ENCODE measurements around the gene SMG9.

SMG9 gene

GRCh38 chr19:43692877-43693276 lies 61.9 kb downstream of the SMG9 start:
- no peak overlapping the region for H3K4me3 ChIP-seq (ENCODE audit: low read depth, low read length)
- no peak for DNase-seq (ENCODE audit: low read depth)
- TF ChIP-seq, protein P1, sequence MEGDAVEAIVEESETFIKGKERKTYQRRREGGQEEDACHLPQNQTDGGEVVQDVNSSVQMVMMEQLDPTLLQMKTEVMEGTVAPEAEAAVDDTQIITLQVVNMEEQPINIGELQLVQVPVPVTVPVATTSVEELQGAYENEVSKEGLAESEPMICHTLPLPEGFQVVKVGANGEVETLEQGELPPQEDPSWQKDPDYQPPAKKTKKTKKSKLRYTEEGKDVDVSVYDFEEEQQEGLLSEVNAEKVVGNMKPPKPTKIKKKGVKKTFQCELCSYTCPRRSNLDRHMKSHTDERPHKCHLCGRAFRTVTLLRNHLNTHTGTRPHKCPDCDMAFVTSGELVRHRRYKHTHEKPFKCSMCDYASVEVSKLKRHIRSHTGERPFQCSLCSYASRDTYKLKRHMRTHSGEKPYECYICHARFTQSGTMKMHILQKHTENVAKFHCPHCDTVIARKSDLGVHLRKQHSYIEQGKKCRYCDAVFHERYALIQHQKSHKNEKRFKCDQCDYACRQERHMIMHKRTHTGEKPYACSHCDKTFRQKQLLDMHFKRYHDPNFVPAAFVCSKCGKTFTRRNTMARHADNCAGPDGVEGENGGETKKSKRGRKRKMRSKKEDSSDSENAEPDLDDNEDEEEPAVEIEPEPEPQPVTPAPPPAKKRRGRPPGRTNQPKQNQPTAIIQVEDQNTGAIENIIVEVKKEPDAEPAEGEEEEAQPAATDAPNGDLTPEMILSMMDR (IDR thresholded peaks at IDR 0.05; ENCODE audit: low read depth, low read length, missing control alignments) = no peak
- in situ Hi-C loops (cut with HindIII; ENCODE audit: low sequenced_read_pairs) = no loop called here

GRCh38 chr19:43692385-43692784 lies 62.4 kb downstream of the SMG9 start:
- DNase-seq (ENCODE audit: low read depth) = no peak
- TF ChIP-seq, protein P1 (IDR thresholded peaks at IDR 0.05; ENCODE audit: low read depth, low read length, missing control alignments) = no peak
- no peak overlapping the region for H3K4me3 ChIP-seq (ENCODE audit: low read depth, low read length)
- in situ Hi-C loops (cut with HindIII; ENCODE audit: low sequenced_read_pairs) = no loop called here

DNA sequence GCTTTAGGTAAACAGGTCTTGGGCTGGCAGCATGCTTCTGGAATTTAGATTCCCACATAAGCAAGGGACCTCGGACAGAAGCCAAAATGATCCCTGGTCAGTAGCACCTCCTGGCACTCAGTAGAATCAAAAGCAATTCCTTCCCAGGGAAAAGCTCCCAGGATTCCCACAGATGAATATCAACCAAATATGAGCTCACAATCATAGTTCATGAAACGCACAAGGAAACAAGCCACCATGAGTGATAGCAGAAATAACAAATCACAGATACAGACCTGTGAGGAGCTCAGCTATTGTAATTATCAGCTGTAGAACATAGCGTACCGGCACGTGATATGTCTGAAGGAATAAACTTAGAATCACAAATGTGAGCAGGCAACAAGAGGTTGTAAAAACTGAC lies 63.0 kb downstream of the SMG9 start:
- DNase-seq (ENCODE audit: low read depth) = no peak
- H3K4me3 ChIP-seq (ENCODE audit: low read depth, low read length) = no peak overlapping the region
- TF ChIP-seq, protein P1 (IDR thresholded peaks at IDR 0.05; ENCODE audit: low read depth, low read length, missing control alignments) = no peak
- in situ Hi-C loops (cut with HindIII; ENCODE audit: low sequenced_read_pairs) = no loop called here

GRCh38 chr19:43690890-43691289 lies 63.9 kb downstream of the SMG9 start:
- in situ Hi-C loops (cut with HindIII; ENCODE audit: low sequenced_read_pairs) = no loop called here
- TF ChIP-seq, protein P1 (IDR thresholded peaks at IDR 0.05; ENCODE audit: low read depth, low read length, missing control alignments) = no peak
- no peak overlapping the region for H3K4me3 ChIP-seq (ENCODE audit: low read depth, low read length)
- no peak for DNase-seq (ENCODE audit: low read depth)

DNA sequence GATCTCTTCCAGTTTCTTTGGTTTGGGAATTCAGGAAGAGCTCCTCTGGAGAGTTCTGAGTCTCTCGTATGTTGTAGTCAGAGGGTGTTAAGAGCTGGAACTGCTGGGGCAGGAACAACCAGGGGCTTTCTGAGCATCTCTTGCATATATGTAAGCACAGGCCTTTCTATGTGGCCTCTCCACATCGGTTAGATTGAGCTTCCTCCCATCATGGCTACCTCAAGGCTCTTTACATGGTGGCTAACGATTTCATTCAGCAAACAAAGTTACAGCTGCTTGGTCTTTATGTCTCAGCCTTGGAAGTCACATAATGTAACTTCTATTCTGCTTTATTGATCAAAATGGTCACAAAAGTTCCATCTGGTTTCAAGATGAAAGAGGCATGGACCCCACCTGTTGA lies 64.3 kb downstream of the SMG9 start:
- TF ChIP-seq, protein P1 (IDR thresholded peaks at IDR 0.05; ENCODE audit: low read depth, low read length, missing control alignments) = no peak
- no peak for DNase-seq (ENCODE audit: low read depth)
- no peak overlapping the region for H3K4me3 ChIP-seq (ENCODE audit: low read depth, low read length)
- in situ Hi-C loops (cut with HindIII; ENCODE audit: low sequenced_read_pairs) = no loop called here

GRCh38 chr19:43688059-43688701 lies 66.6 kb downstream of the SMG9 start:
- H3K4me3 ChIP-seq (ENCODE audit: low read depth, low read length) = no peak overlapping the region
- TF ChIP-seq, protein P1 (IDR thresholded peaks at IDR 0.05; ENCODE audit: low read depth, low read length, missing control alignments) = no peak
- no peak for DNase-seq (ENCODE audit: low read depth)
- in situ Hi-C loops (cut with HindIII; ENCODE audit: low sequenced_read_pairs) = no loop called here
